HG03571 (cell line): ENCODE results near the gene LHFPL2.

Experiments used
- ATAC-seq: cut with Tn5 transposase; IDR thresholded peaks from one replicate; pipeline ENCODE4 v1.9.1; 2021; ENCODE audit not compliant: unreplicated experiment

LHFPL2 gene

GRCh38 chr5:78505860-78506259, 142.7 kb downstream of the LHFPL2 start:
- ATAC-seq, result no peak

- no peak for ATAC-seq
Measured at GRCh38 chr5:78504704-78505677, 143.6 kb downstream of the LHFPL2 start.

- ATAC-seq, result no peak
Measured at GRCh38 chr5:78503958-78504653, 144.5 kb downstream of the LHFPL2 start.

GRCh38 chr5:78501411-78502352, 146.9 kb downstream of the LHFPL2 start:
- ATAC-seq, result no peak

GRCh38 chr5:78500871-78501270, 147.7 kb downstream of the LHFPL2 start:
- ATAC-seq, result no peak

- no peak for ATAC-seq
Measured at GRCh38 chr5:78500028-78500427, 148.5 kb downstream of the LHFPL2 start.

- ATAC-seq, result no peak
Measured at GRCh38 chr5:78499485-78499884, 149.1 kb downstream of the LHFPL2 start.

GRCh38 chr5:78497573-78498533, 150.7 kb downstream of the LHFPL2 start:
- no peak for ATAC-seq

- ATAC-seq, result no peak
Measured at GRCh38 chr5:78496373-78496772, 152.2 kb downstream of the LHFPL2 start.

GRCh38 chr5:78495800-78496199, 152.8 kb downstream of the LHFPL2 start:
- no peak for ATAC-seq

GRCh38 chr5:78492650-78493049, 155.9 kb downstream of the LHFPL2 start:
- ATAC-seq, result no peak

- no peak for ATAC-seq
Measured at GRCh38 chr5:78492224-78492623, 156.3 kb downstream of the LHFPL2 start.

GRCh38 chr5:78490709-78491485, 157.7 kb downstream of the LHFPL2 start:
- ATAC-seq, result no peak

GRCh38 chr5:78487846-78488245, 160.7 kb downstream of the LHFPL2 start:
- no peak for ATAC-seq

- no peak for ATAC-seq
Measured at GRCh38 chr5:78486218-78486617, 162.4 kb downstream of the LHFPL2 start.

GRCh38 chr5:78483809-78484521, 164.6 kb downstream of the LHFPL2 start:
- peak; percentile 74 for ATAC-seq

GRCh38 chr5:78482948-78483347, 165.6 kb downstream of the LHFPL2 start:
- no peak for ATAC-seq

GRCh38 chr5:78476795-78477194, 171.8 kb downstream of the LHFPL2 start:
- ATAC-seq, result no peak
